Measurements from ENCODE around the gene KRIT1. TPM values are rescaled to one million over a fixed set of nuclear protein-coding genes. Genes with fewer than 3 reads are reported as not detected.

KRIT1 gene
- total RNA-seq, 1 donor from 2014 or later, result 43.6 TPM

DNA sequence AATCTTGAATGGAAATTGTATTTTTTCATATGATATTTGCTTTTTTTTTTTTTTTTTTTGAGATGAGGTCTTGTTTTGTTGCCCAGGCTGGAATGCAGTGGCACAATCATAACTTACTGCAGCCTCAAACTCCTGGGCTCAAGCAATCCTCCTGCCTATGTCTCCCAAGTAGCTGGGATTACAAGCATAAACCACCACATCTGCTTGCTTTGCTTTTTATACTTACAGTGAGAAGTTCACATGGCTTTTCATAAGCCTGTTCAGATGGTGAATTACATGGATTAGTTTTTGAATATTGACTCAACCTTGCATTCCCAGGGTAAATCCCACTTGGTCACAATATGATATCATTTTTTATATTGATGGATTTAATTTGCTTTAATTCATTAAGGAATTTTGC is 88.7 kb downstream of the KRIT1 start:
- intact Hi-C loops (cut with micrococcal nuclease), result no loop called here

DNA sequence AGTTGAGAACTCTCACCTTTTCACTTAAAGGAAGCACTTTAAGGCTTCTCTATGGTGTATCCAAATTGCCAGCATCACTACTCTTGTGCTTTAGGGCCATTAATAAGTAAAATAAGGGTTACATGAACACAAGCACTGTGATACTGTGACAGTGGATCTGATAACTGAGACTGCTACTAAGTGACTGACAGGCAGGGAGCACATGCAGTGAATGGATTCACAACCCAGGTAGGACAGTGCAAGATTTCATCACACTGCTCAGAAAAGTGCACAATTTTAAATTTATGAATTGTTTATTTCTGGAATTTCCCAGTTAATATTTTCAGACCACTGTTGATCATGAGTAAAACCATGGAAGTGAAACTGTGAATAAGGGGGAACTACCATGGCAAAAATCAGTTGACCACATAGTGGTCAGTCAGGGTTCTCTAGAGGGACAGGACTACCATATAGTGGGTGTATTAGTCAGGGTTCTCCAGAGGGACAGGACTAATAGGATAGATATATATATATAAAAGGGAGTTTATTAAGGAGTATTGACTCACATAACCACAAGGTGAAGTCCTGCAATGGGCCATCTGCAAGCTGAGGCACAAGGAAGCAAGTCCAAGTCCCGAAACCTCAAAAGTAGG is 90.5 kb downstream of the KRIT1 start:
- intact Hi-C loops (cut with micrococcal nuclease), result no loop called here

DNA sequence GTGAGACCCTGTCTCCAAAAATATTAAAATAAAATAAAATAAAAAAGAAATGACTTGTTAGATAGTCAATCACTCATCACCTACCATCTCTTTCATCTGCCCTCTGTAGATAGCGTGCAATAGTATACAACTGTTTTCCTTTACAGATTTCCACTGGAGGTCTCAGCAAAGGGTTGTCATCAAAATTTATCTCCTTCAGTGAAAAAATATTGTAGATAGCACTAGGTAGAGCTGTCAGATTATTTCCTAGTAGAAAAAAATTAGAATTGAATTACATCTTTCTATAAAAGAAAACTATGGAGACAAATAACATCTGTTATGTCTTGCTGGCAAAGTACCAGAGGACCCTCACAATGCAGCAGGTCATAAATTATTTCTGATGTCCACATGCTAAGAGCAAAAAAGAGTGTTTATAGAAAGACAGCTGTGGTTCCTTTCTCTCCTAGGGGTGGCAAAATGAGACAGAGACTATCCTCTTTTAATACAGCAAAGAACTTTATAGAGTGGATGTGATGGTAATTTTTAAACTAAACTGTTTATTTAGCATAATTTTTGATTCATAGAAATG is 95.2 kb downstream of the KRIT1 start:
- intact Hi-C loops (cut with micrococcal nuclease), result no loop called here

DNA sequence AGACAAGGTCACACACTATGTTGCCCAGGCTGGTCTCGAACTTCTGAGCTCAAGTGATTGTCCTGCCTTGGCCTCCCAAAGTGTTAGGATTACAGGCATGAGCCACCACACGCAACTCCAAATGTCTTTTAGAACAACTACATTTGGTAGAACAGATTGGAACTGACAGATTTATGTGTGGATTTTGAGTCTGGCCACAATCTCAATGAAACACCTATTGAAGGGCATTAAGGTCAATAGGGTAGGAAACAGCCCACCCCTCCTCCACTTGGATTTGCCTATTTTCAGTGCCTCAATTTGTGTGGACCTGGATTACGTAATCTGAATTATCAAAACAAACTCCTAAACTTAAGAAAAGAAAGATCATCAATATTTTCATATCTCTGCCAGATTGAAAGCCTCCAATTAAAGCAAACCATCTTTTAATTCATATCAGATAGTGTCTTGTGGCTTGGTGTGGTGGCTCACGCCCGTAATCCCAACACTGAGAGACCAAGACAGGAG is 95.9 kb downstream of the KRIT1 start:
- intact Hi-C loops (cut with micrococcal nuclease), result no loop called here

Other genes with a start within 250 kb of the KRIT1 start
- 49.6 and 53.4 TPM in 2 replicates for gene CYP51A1, start 111.4 kb downstream of the KRIT1 start, total RNA-seq
- gene LRRD1, start 66.8 kb downstream of the KRIT1 start, total RNA-seq, result 0.11 TPM in 1 of 2 replicates, not detected in the other
- 59.6 and 63.9 TPM in 2 replicates for gene ANKIB1, start 60 bp upstream of the KRIT1 start, total RNA-seq
- 14.5 and 14.8 TPM in 2 replicates for gene GATAD1, start 201.6 kb upstream of the KRIT1 start, total RNA-seq
- not detected in 2 replicates for gene ERVW-1, start 232.0 kb upstream of the KRIT1 start, total RNA-seq